Measurements from ENCODE around the gene MAGEH1.

DNA sequence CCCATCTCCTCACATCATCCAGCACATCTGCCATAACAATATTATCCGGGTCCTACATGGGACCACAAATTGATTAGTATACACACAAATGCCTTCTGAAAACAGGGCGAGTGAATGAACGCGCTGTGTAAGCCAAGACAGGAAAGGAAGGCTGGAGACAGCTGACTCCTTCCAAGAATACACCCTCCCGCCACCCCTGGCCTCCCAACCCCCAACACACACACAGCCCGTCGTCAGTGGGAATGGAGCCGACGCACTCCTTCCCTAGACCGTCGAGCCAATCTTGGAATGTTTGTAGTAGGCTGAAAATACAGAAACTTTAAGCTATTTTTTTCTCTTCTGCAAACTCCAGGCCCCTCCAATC lies 319 bp upstream of the MAGEH1 start:
- TF ChIP-seq, protein P1, sequence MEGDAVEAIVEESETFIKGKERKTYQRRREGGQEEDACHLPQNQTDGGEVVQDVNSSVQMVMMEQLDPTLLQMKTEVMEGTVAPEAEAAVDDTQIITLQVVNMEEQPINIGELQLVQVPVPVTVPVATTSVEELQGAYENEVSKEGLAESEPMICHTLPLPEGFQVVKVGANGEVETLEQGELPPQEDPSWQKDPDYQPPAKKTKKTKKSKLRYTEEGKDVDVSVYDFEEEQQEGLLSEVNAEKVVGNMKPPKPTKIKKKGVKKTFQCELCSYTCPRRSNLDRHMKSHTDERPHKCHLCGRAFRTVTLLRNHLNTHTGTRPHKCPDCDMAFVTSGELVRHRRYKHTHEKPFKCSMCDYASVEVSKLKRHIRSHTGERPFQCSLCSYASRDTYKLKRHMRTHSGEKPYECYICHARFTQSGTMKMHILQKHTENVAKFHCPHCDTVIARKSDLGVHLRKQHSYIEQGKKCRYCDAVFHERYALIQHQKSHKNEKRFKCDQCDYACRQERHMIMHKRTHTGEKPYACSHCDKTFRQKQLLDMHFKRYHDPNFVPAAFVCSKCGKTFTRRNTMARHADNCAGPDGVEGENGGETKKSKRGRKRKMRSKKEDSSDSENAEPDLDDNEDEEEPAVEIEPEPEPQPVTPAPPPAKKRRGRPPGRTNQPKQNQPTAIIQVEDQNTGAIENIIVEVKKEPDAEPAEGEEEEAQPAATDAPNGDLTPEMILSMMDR (IDR thresholded peaks at IDR 0.05), result no peak
- TF ChIP-seq POLR2A (IDR thresholded peaks at IDR 0.05), result no peak
